ENCODE measurements around the gene NPLOC4. TPM values are rescaled to one million over a fixed set of nuclear protein-coding genes. Genes with fewer than 3 reads are reported as not detected.

Gene NPLOC4
- total and polyA plus RNA-seq, 9 of the 15 experiments (the other 6 are each of a cell fraction or from before 2014, with no cell fraction given) = 1.5 to 116 (median 64.5) TPM

- TF ChIP-seq ZNF436 (CRISPR knock-in tag; IDR thresholded peaks at IDR 0.05) (no peak), MTA1 (IDR thresholded peaks at IDR 0.05; ENCODE audit: borderline replicate concordance) (no peak), FOS (IDR thresholded peaks at IDR 0.05; ENCODE audit: extremely low read depth, insufficient read length) (no peak), SFPQ (IDR thresholded peaks at IDR 0.05; ENCODE audit: low read depth, low read length) (no peak), HMG20B (CRISPR knock-in tag; IDR thresholded peaks at IDR 0.05) (no peak), E2F5 (CRISPR knock-in tag; IDR thresholded peaks at IDR 0.05) (no peak), SMC3 (conservative IDR thresholded peaks at IDR 0.05; ENCODE audit: insufficient read depth, low read depth, low read length) (no peak), ZBTB8A (IDR thresholded peaks at IDR 0.05; ENCODE audit: partially characterized antibody) (no peak), RBM34 (IDR thresholded peaks at IDR 0.05; ENCODE audit: borderline replicate concordance, insufficient read depth, low read length) (no peak), ZNF395 (CRISPR knock-in tag; IDR thresholded peaks at IDR 0.05) (no peak), ZNF354B (CRISPR knock-in tag; IDR thresholded peaks at IDR 0.05) (no peak), SIN3B (IDR thresholded peaks at IDR 0.05; ENCODE audit: low read depth) (peak; percentile 1; the same call in 1 of the 2 replicates), GATAD2B (IDR thresholded peaks at IDR 0.05; ENCODE audit: borderline replicate concordance) (peak; percentile 71), KAT8 (IDR thresholded peaks at IDR 0.05; ENCODE audit: low read depth) (no peak), SAFB2 (IDR thresholded peaks at IDR 0.05; ENCODE audit: borderline replicate concordance, low read depth, low read length, severe bottlenecking) (no peak), SAFB (IDR thresholded peaks at IDR 0.05; ENCODE audit: borderline replicate concordance, low read depth, low read length) (peak; percentile 90), DNMT1 (IDR thresholded peaks at IDR 0.05) (no peak), BACH1 (tag; IDR thresholded peaks at IDR 0.05) (no peak), SNAPC5 (CRISPR knock-in tag; IDR thresholded peaks at IDR 0.05) (no peak), ZBTB33 (CRISPR knock-in tag; IDR thresholded peaks at IDR 0.05) (no peak; the same call in 1 of the 2 replicates)
Observed at GRCh38 chr17:81519284-81520020, 117.5 kb downstream of the NPLOC4 start (continued).

Data from K562 (cell line).